ENCODE results near the gene TMEM255B.

The TMEM255B gene

DNA sequence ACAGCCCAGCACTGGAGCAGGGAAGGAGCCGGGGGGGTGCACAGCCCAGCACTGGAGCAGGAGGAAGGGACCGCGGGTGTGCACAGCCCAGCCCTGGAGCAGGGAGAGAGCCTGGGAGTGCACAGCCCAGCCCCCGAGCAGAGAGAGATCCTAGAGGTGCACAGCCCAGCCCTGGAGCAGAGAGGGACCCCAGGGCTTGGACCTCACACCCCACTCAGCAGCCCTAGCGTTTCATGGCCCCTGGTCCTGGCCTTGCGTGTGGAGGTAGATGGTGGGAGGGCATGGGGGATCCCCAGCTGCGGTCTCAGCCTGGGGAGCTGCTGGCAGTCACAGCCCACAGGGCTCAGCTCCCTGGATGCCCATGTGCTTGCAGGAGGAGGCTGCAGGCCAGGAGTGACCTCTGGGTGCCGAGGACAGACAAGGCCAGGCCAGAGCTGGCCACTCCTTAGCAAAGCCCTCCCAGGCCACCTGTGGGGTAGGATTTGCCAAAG is 79.7 kb downstream of the TMEM255B start:
- no peak for DNase-seq

- DNase-seq, result no peak
These were observed 80.6 kb downstream of the TMEM255B start for GRCh38 chr13:113839536-113840204.

DNA sequence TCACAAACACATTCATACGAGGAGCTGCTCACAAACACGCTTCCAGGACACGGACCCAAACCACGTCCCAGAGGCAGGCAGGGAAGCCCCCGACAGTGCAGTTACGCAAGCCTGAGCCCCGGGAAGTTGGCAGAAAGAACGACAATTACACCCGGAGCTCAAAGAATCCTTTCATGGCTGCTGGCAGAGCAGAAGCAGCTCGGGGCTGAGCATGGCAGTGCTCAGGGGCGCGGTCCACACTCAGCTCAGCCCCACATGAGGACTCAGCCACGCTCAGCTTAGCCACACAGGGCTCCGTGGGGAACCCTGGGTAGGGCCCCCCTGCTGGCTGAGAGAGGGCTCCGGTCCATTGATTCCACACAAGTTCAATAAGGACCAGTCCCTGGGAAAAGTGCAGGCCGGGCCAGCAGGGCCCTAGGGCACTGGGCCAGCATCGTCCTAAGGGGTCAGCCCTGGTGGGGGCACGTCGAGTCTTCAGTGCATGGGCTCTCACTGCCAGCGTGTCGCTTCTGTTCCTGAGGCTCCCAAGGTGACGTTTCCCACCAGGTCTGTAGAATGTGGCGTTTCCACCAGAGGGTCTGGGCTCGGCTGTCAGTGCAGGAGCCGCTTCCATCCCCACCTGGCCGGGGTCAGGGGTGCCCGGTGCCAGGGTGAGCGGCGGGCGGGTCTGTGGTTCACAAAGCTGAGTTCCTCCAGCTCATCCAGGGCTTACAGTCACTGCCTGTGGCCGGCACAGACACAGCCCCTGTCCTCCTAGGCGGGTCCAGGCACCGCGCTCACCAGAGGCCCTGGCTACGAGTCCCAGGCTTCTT is 81.7 kb downstream of the TMEM255B start:
- no peak for DNase-seq

DNA sequence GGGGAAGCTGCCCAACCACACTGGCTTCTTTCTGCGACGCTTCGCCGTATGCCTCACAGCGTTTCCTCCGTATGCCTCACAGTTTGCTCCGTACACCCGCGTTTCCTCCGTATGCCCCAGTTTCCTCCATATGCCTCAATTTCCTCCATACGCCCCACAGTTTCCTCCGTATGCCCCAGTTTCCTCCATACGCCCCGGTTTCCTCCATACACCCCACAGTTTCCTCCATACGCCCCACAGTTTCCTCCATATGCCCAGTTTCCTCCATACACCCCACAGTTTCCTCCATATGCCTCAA is 82.3 kb downstream of the TMEM255B start:
- no peak for DNase-seq

- no peak for DNase-seq
These were observed 83.5 kb downstream of the TMEM255B start for GRCh38 chr13:113842336-113843062.

DNA sequence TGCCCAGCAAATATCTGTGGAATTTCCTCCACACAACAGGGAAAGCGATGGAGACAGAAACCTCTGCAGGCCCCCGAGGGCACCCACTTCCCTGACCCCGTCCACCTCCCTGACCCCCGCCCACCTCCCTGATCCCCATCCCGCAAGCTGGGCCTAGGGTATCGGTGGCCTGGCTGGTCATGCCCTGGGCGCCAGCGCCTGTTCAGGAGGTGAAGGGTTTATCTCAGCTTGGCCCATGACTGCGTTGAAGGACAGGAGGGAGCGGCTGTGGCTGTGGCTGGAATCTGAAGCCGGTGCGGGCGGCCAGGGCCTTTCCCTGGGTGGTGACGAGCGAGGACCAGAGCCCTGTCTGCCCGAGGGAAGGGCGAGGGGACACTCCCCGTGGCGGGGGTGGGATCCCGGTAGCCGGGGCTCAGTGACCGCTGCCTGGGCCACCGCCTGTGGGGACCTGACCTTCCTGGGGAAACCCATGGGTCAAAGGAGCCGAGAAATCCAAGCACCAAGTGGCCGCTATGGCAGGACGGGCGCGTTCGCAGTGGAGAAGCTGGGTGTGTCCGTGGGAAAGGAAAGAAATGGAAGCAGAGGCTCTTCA is 84.1 kb downstream of the TMEM255B start:
- no peak for DNase-seq

DNA sequence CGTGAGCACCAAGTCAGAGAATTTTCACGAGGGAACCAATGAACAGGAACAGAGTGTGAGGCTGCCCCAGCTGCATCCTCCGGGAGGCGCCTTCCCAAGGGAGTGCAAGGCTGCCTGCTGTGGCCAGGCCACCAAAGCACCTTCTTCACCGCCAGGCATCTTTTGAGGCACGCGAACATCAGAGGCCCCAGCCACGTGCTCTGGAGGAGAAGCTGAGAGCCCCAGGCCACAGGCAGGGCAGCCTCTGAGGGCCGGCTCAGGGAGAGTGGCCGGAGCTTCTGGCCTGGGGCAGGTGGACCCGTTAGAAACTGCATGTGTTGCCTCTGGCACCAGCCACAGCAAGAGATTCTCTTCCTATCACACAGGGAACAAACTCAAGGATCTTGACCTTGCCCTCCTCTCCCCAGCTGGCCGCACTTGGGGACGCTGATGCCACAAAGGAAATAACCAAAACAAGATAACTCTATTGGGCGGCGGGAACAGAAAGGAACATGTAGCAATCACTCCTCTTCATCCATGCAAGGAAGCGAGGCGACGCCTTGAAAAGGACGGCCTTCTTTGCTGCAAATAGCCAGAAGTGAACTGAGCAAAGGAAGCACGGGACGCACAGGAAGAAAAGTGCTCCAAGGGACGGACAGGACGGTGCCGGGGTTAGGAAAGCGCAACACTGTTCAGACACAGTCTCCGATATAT is 85.0 kb downstream of the TMEM255B start:
- no peak for DNase-seq

GRCh38 chr13:113845055-113845454 is 86.0 kb downstream of the TMEM255B start:
- no peak for DNase-seq

GRCh38 chr13:113845723-113846635 is 87.0 kb downstream of the TMEM255B start:
- DNase-seq, result no peak

GRCh38 chr13:113846636-113847318 is 87.8 kb downstream of the TMEM255B start:
- DNase-seq, result no peak

DNA sequence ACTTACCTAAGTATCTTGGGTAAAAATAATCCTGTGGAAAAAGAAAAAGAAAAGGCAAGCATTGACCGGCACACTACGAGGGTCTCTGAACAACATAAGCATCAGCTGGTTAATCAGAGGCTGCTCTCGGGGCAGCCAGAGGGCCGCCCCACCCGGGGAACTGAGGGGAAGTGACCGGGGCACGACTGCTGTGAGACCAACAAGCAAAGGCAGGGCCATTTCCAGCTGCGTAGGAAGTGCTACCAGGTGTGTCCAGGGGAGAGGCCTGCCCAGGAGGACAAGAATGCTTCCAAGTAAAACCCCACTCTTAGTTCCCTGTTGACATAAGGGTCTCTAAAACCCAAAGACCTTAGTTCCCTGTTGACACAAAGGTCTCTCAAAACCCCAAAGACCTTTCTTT is 89.0 kb downstream of the TMEM255B start:
- no peak for DNase-seq

DNA sequence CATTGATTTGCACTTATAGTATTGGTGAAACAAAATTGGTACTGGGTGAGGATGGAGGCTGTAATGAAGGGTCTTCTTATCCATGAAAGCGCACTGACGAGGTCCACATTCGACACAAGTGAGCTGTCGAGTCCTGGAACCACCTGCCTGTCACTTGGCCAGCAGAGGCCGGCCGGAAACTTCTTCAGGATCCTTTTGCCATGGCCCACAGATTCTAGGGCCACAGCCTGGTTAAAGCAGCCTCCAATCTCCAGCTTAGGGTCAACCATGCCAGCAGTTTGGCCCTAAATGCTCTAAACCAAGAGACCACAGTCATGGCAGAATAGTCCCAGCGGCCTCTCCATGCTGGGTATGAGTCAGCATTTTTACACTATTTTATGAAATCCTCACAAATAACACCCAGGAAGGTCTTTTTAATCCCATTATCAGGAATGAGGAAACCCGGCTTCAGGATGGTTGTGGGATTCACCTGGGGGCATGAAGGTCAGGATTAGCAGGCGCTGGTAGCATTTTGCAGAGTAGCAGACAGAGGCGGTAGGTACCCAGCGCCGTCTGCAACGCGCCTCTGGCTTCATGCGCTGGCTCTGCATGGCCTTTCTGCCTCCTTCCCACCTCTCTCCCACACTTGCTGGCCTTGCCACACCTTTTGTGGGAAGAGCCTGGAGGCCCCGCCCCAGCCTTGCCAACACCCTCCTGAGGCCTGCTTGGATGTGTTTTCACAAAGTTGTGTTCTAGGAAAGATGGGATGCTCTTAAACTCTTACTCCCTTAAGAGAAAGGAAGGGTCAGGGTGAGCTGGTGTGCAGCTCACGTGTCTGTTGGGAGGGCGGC is 89.6 kb downstream of the TMEM255B start:
- no peak for DNase-seq

DNA sequence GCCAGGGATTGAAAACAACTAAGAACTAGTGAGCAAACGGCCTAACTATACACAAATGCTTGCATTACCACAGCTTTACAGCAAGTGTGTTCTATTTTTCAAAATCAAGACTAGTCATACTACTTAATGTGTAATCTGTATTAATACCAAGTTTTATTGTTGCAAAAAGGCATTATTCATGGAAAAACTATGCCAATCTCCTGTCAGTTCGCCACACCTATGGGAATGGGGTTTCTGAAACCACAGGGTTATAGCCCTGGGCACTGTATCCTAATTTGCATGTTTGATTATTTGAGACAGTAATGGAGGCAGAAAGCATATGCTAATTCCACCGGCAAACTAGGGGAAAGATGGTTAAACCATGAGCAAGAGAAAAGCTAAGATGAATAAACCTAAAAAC is 90.5 kb downstream of the TMEM255B start:
- no peak for DNase-seq

GRCh38 chr13:113849981-113850721 is 91.1 kb downstream of the TMEM255B start:
- DNase-seq, result no peak

DNA sequence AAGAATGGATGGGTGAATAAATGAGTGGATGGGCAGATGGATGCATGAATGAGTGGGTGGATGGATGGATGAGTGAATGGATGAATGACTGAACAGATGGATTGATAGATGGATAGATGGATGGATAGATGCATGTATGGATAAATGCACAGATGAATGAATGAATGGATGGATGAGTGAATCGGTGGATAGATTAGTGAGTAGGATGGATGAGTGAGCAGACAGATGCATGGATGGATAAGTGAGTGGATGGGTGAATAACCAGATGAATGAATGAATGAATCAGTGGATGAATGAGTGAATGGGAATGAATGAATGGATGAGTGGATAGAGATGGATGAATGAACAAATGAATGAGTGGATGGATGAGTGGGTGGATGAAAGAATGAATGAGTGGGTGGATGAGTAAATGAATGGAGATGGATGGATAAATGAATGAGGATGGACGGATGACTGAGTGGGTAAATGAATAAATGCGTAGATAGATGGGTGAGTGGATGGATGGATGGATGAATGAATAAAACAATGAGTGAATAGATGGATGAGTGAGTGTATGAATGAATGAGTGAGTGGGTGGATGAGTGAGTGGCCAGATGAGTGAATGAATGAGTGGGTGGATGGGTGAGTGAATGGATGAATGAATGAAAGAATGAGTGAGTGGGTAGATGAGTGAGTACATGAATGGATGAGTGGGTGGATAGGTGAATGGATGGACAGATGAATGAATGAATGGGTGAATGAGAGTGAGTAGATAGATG is 91.9 kb downstream of the TMEM255B start:
- no peak for DNase-seq

- no peak for DNase-seq
These were observed 92.4 kb downstream of the TMEM255B start for GRCh38 chr13:113851480-113851803.

DNA sequence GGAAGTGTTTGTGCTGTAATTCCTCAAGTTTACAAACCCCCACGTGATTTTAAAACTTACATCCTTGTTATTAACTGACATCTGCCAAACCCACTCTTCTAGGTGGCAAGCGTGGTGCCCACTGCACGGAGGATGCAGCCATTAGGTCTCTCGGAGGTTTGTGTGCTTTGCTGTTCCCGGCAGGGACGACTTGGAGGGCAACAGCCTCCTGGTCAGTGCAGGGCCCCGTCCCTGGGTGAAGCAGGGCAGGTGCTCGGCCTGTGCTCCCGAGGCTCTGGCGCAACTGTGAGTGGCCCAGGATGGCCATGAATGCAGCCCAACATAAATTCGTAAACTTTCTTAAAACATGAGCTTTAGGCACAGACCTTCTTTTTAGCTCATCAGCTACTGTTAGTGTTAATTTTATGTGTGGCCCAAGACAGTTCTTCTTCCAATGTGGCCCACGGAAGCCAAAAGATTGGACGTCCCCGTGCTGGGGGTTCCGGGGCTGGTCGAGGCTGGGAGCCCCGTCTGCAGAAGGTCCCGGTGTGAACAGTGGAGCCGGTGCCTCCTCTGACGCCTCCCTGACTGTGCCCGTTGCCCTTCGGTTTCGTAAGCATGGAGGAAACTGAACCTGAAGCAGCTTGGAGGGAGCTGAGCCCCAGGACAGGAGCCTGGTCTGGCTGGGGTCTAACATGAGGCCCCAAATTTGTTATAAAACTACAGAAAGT is 93.0 kb downstream of the TMEM255B start:
- DNase-seq, result no peak
